GM23248 (cell line): Measurements from ENCODE around the gene ARL5B. TPM values are rescaled to one million over a fixed set of nuclear protein-coding genes. Genes with fewer than 3 reads are reported as not detected.

Experiments used
- DNase-seq: peaks from one replicate; pipeline ENCODE4 v3.0.0-alpha.2; 2015
- H2AFZ ChIP-seq: fragments of 200-600 bp; sonication (generic); 2 replicates; pipeline ENCODE4 v1.6.1; 2016; ENCODE audit warnings: antibody characterized with exemption
- H3F3A ChIP-seq: fragments of 200-600 bp; sonication (generic); 2 replicates; pipeline ENCODE4 v1.6.1; 2016; ENCODE audit warnings: mild to moderate bottlenecking, antibody characterized with exemption, mixed run types; ENCODE audit not compliant: insufficient read depth
- H3K27ac ChIP-seq: fragments of 200-600 bp; sonication (generic); 2 replicates; pipeline ENCODE4 v1.5.1; 2016; ENCODE audit warnings: mild to moderate bottlenecking
- H3K27me3 ChIP-seq: fragments of 200-600 bp; sonication (generic); replicated peaks from 2 replicates; pipeline ENCODE4 v1.6.1; 2016; ENCODE audit warnings: mild to moderate bottlenecking; ENCODE audit not compliant: insufficient read depth
- H3K36me3 ChIP-seq: fragments of 200-600 bp; sonication (generic); 2 replicates; pipeline ENCODE4 v1.6.1; 2016; ENCODE audit warnings: low read depth, mild to moderate bottlenecking
- H3K4me1 ChIP-seq: fragments of 200-600 bp; sonication (generic); 2 replicates; pipeline ENCODE4 v1.6.1; 2016; ENCODE audit warnings: mild to moderate bottlenecking; ENCODE audit not compliant: insufficient read depth
- H3K4me2 ChIP-seq: fragments of 200-600 bp; sonication (generic); one replicate; pipeline ENCODE4 v1.6.1; 2016; ENCODE audit warnings: mild to moderate bottlenecking; ENCODE audit not compliant: unreplicated experiment
- H3K4me3 ChIP-seq: fragments of 200-600 bp; sonication (generic); 2 replicates; pipeline ENCODE4 v1.5.1; 2016; ENCODE audit warnings: mild to moderate bottlenecking
- H3K79me2 ChIP-seq: fragments of 200-600 bp; sonication (generic); 2 replicates; pipeline ENCODE4 v1.6.1; 2016; ENCODE audit warnings: mild to moderate bottlenecking; ENCODE audit not compliant: insufficient read depth
- H3K9ac ChIP-seq: fragments of 200-600 bp; sonication (generic); 2 replicates; pipeline ENCODE4 v1.6.1; 2016; ENCODE audit warnings: mild to moderate bottlenecking
- H3K9me2 ChIP-seq: fragments of 200-600 bp; sonication (generic); 2 replicates; pipeline ENCODE4 v1.6.1; 2016; ENCODE audit warnings: mixed run types, mild to moderate bottlenecking, moderate library complexity; ENCODE audit not compliant: insufficient read depth
- H3K9me3 ChIP-seq: fragments of 200-600 bp; sonication (generic); one replicate; pipeline ENCODE4 v1.6.1; 2017; ENCODE audit warnings: low read depth
- H4K20me1 ChIP-seq: fragments of 200-600 bp; sonication (generic); 2 replicates; pipeline ENCODE4 v1.6.0; 2016; ENCODE audit not compliant: insufficient read depth
- EZH2 ChIP-seq: fragments of 200-600 bp; sonication (generic); IDR thresholded peaks from 2 replicates; pipeline ENCODE4 v1.6.1; 2018; ENCODE audit warnings: antibody characterized with exemption, mild to moderate bottlenecking; ENCODE audit not compliant: insufficient read depth, poor library complexity, severe bottlenecking
- EZH2phosphoT487 ChIP-seq: fragments of 200-600 bp; sonication (generic); IDR thresholded peaks from 2 replicates; pipeline ENCODE4 v1.6.1; 2018; ENCODE audit warnings: antibody characterized with exemption, moderate library complexity, mild to moderate bottlenecking, low read depth; ENCODE audit not compliant: insufficient read depth
- WGBS, 2 experiments: methylation state at CpG; one replicate each; pipeline ENCODE4 v1.1.6; 2015 to 2017; ENCODE audit warnings: low lambda C conversion rate in 2 of 2, low coverage in 1 of 2; ENCODE audit errors: missing lambda C conversion rate in 2 of 2; 5-methylcytosine and 5-hydroxymethylcytosine counted together
- in situ Hi-C: fragments of 300-500 bp; cut with MboI; formaldehyde crosslinking; loops from 2 replicates; pipeline ENCODE4 v1.15.0; 2020
- polyA plus RNA-seq: library from polyadenylated mRNA; unstranded; fragments of >200 nt; fragmentation: Nextera tagmentation; extraction: Ambion mirVana; gene quantifications from 2 replicates; pipeline ENCODE4 v1.2.1, GENCODE V29; 2016
- total RNA-seq: library from RNA; depleted of rRNA; stranded (reverse); fragments of >200 nt; shearing (Covaris generic); gene quantifications from 2 replicates; pipeline ENCODE4 v1.2.3, GENCODE V29; 2014; rRNA removed

The ARL5B gene
- total and polyA plus RNA-seq, 2 experiments from 2014 or later = 5.2 to 10.7 TPM

- Histone ChIP-seq H3K9ac (no peak overlapping the region), H3K27ac (no peak overlapping the region), H3K27me3 (no peaks in the 10 kb centered on the region), H3K9me3 (no peaks in the 10 kb centered on the region), H3K4me1 (peaks cover 8% of the 10 kb centered on the region; the same call in 1 of the 2 replicates), H3K4me2 (no peak overlapping the region), H4K20me1 (no peaks in the 10 kb centered on the region), H2AFZ (no peak overlapping the region), H3K4me3 (no peak overlapping the region), H3K79me2 (no peaks in the 10 kb centered on the region), H3K9me2 (no peaks in the 10 kb centered on the region), H3F3A (no peaks in the 10 kb centered on the region; the same call in 1 of the 2 replicates), H3K36me3 (no peaks in the 10 kb centered on the region)
- DNase-seq = no peak
- in situ Hi-C loops = no loop called here
- 82 to 89% methylated on average over 1 of the region's 1 CpG for WGBS, 2 experiments
- TF ChIP-seq EZH2phosphoT487 = no peak
- TF ChIP-seq EZH2 = no peak
Observed at GRCh38 chr10:18718991-18719390, 59.8 kb downstream of the ARL5B start.

GRCh38 chr10:18719811-18720210, 60.6 kb downstream of the ARL5B start:
- TF ChIP-seq EZH2 = no peak
- TF ChIP-seq EZH2phosphoT487 = no peak
- Histone ChIP-seq H3K4me1 (peaks cover 8% of the 10 kb centered on the region; the same call in 1 of the 2 replicates), H3K4me3 (no peak overlapping the region), H3K9me3 (no peaks in the 10 kb centered on the region), H3K27me3 (no peaks in the 10 kb centered on the region), H3K27ac (no peak overlapping the region), H3K79me2 (no peaks in the 10 kb centered on the region), H3K9ac (no peak overlapping the region), H2AFZ (no peak overlapping the region), H3F3A (no peaks in the 10 kb centered on the region; the same call in 1 of the 2 replicates), H4K20me1 (no peaks in the 10 kb centered on the region), H3K36me3 (no peaks in the 10 kb centered on the region), H3K9me2 (no peaks in the 10 kb centered on the region), H3K4me2 (no peak overlapping the region)
- DNase-seq = peak; percentile 54
- 77 to 81% methylated on average over 1 of the region's 1 CpG for WGBS, 2 experiments
- in situ Hi-C loops = no loop called here

- 83% methylated on average over 9 of the region's 9 CpGs for WGBS, 2 experiments
- Histone ChIP-seq H3K4me1 (peaks cover 8% of the 10 kb centered on the region; the same call in 1 of the 2 replicates), H3K27me3 (no peaks in the 10 kb centered on the region), H3K79me2 (no peaks in the 10 kb centered on the region), H2AFZ (no peak overlapping the region), H3K4me2 (no peak overlapping the region), H3K36me3 (no peaks in the 10 kb centered on the region), H3K9me2 (no peaks in the 10 kb centered on the region), H4K20me1 (no peaks in the 10 kb centered on the region), H3K27ac (no peak overlapping the region), H3F3A (no peaks in the 10 kb centered on the region; the same call in 1 of the 2 replicates), H3K4me3 (no peak overlapping the region), H3K9me3 (no peaks in the 10 kb centered on the region), H3K9ac (no peak overlapping the region)
- no peak for TF ChIP-seq EZH2
- in situ Hi-C loops = no loop called here
- DNase-seq = no peak
Observed at GRCh38 chr10:18721067-18721466, 61.8 kb downstream of the ARL5B start.

GRCh38 chr10:18723801-18724200, 64.6 kb downstream of the ARL5B start:
- H2AFZ ChIP-seq = no peak overlapping the region
- 73 to 75% methylated on average over 3 of the region's 3 CpGs for WGBS, 2 experiments
- H3K4me1 ChIP-seq = peaks cover 17% of the 10 kb centered on the region
- H3K4me3 ChIP-seq = no peak overlapping the region
- H3K79me2 ChIP-seq = no peaks in the 10 kb centered on the region
- peaks cover 9% of the 10 kb centered on the region; the same call in 1 of the 2 replicates for H3F3A ChIP-seq
- DNase-seq = no peak
- H3K9ac ChIP-seq = no peak overlapping the region
- no peak overlapping the region for H3K27ac ChIP-seq
- no peaks in the 10 kb centered on the region for H3K27me3 ChIP-seq
- no peaks in the 10 kb centered on the region for H4K20me1 ChIP-seq
- H3K4me2 ChIP-seq = no peak overlapping the region
- H3K36me3 ChIP-seq = no peaks in the 10 kb centered on the region
- in situ Hi-C loops = no loop called here
- H3K9me2 ChIP-seq = no peaks in the 10 kb centered on the region
- H3K9me3 ChIP-seq = no peaks in the 10 kb centered on the region
- TF ChIP-seq EZH2 (no peak), EZH2phosphoT487 (no peak)

Other genes with a start within 250 kb of the ARL5B start
- 4.1 and 6.1 TPM in 2 replicates for gene NSUN6, start 7.8 kb upstream of the ARL5B start, total RNA-seq
- 5.4 and 5.7 TPM in 2 replicates for gene NSUN6, start 7.8 kb upstream of the ARL5B start, polyA plus RNA-seq